ENCODE results near the gene GLIS2. TPM values are rescaled to one million over a fixed set of nuclear protein-coding genes. Genes with fewer than 3 reads are reported as not detected.

GLIS2 gene
- total and polyA plus RNA-seq, 2 of the 4 experiments (the other 2 are of a cell fraction) = 0.36 to 8.4 TPM

DNA sequence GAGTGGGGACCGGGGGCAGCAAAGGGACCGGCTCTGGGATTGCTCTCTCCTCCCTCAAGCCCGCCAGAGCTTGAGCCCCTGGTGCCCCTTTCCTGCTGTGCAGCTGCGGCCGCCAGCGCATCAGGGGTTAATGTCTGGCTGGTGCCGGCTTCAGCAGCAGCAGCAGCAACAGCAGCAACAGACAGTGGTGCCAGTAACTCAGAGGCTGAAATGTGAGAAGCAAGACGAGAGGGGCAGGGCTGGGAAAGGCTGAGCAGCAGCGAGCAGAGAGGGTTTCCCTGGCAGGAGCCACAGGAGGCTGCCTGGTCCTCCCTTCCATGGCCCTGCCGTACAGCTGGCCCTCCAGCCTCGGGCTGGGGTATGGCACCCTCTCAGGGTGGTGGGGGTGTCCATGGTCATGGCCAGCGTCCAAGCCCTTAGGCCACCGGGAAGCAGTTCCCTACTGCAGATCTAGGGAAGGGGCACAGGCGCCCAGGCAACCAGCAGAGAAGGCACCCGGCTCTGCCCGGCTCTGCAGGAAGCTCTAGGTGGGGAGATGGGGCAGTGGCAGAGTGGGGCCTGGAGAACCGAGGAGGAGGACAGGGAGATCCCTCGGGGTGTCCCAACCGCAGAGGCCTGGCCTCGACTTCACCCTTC is 21.9 kb upstream of the GLIS2 start:
- dilution Hi-C loops (cut with HindIII; ENCODE audit: low sequenced_read_pairs, unreplicated experiment) = no loop called here
- H3K4me1 ChIP-seq (ENCODE audit: control insufficient read depth, insufficient read depth, low read length) = peaks cover 29% of the 10 kb centered on the region
- peak overlapping the region; percentile 54; the same call in 1 of the 2 replicates for H4K5ac ChIP-seq (ENCODE audit: low read depth, low read length)
- peak overlapping the region; percentile 61 for H4K91ac ChIP-seq (ENCODE audit: insufficient read depth, low read depth, low read length)
- ChIA-PET POLR2A (ENCODE audit: unreplicated experiment) (interaction anchor here (0.6 kb wide), 1 partner anchor 82 kb away, joined by 3 read pairs; no protein-coding TSS in a partner anchor), CTCF (interaction anchor here (0.7 to 1.5 kb wide), 2 partner anchors 93 to 289 kb away, joined by 4 to 6 read pairs; no protein-coding TSS in a partner anchor)
- peak overlapping the region; percentile 84 for H3K14ac ChIP-seq (replicated peaks; ENCODE audit: low read depth, low read length)
- H2AK9ac ChIP-seq (replicated peaks; ENCODE audit: low read depth, low read length, poor library complexity) = peak overlapping the region; percentile 59
- peak overlapping the region; percentile 83 for H2BK120ac ChIP-seq (ENCODE audit: low read depth, low read length)
- DNase-seq (peak; percentile 82), ATAC-seq (ENCODE audit: low read depth) (peak; percentile 96)
- H3K27me3 ChIP-seq (ENCODE audit: control insufficient read depth, insufficient read depth, low read length) = no peaks in the 10 kb centered on the region
- no peaks in the 10 kb centered on the region for H3K9me3 ChIP-seq (ENCODE audit: control insufficient read depth, insufficient read depth, low read length)
- H4K20me1 ChIP-seq (ENCODE audit: insufficient read depth, low read length) = peaks cover 3% of the 10 kb centered on the region; the same call in 1 of the 2 replicates
- H4K8ac ChIP-seq (ENCODE audit: low read depth in 2 of 2, low read length in 2 of 2) = peak overlapping the region in 1 of 2 experiments; percentile 59; a peak in 1 of 4 replicates
- peak overlapping the region; percentile 89 for H3K4me2 ChIP-seq (ENCODE audit: low read depth, low read length)
- H2BK20ac ChIP-seq (ENCODE audit: low read depth, low read length) = peak overlapping the region; percentile 89
- H3K9ac ChIP-seq (ENCODE audit: low read depth, low read length) = peak overlapping the region; percentile 45
- peak overlapping the region; percentile 94 for H3K4ac ChIP-seq (ENCODE audit: low read depth, low read length)
- peak overlapping the region; percentile 7; the same call in 1 of the 2 replicates for H2AK5ac ChIP-seq (ENCODE audit: low read depth, low read length)
- 0 out of 2 replicates have a peak overlapping the region, but pooled peaks have one; percentile 59 for H3K23ac ChIP-seq (ENCODE audit: low read depth, low read length)
- no TSS peak for BruUV-seq (replicated peaks)
- whole genome bisulfite sequencing, 2 experiments (ENCODE audit: extremely low coverage in 2 of 2, insufficient read length in 1 of 2) = 0% methylated on average over 5 of the region's 20 CpGs; no CpG with 5 or more reads in 1 of the 2 experiments
- no peaks in the 10 kb centered on the region for H3K36me3 ChIP-seq (ENCODE audit: control insufficient read depth, insufficient read depth, low read length)
- H3K9me1 ChIP-seq (ENCODE audit: insufficient read depth, low read length) = peaks cover 9% of the 10 kb centered on the region; the same call in 1 of the 2 replicates
- intact Hi-C loops (cut with micrococcal nuclease) = no loop called here
- peak overlapping the region; percentile 36; the same call in 1 of the 2 replicates for H3K18ac ChIP-seq (ENCODE audit: low read depth, low read length)
- in situ Hi-C loops (cut with MboI; ENCODE audit: low sequenced_read_pairs) = no loop called here
- peak overlapping the region; percentile 57; the same call in 1 of the 3 replicates for H2BK15ac ChIP-seq (ENCODE audit: low read depth, low read length)
- H2BK5ac ChIP-seq (ENCODE audit: low read depth, low read length, poor library complexity, severe bottlenecking) = peak overlapping the region; percentile 73
- peak overlapping the region; percentile 87 for H2AFZ ChIP-seq (replicated peaks; ENCODE audit: low read length, poor library complexity)
- peaks cover 0 to 22% of the 10 kb centered on the region in 2 experiments; a peak in 2 of 4 replicates for H3K79me1 ChIP-seq (ENCODE audit: low read depth in 1 of 2, low read length in 2 of 2)
- H3K4me3 ChIP-seq (ENCODE audit: insufficient read depth, low read depth, low read length) = no peak overlapping the region
- 0 out of 2 replicates have a peak overlapping the region, but pooled peaks have one; percentile 15 for H3K56ac ChIP-seq (ENCODE audit: extremely low read depth, insufficient read depth, low read length)
- H3K27ac ChIP-seq (ENCODE audit: insufficient read depth, low read length) = peak overlapping the region; percentile 84
- no peak for TF ChIP-seq POLR2A (IDR thresholded peaks at IDR 0.05; ENCODE audit: low read depth, low read length)
- TF ChIP-seq FOS (IDR thresholded peaks at IDR 0.05; ENCODE audit: low read depth, low read length) = no peak
- TF ChIP-seq, protein P1, sequence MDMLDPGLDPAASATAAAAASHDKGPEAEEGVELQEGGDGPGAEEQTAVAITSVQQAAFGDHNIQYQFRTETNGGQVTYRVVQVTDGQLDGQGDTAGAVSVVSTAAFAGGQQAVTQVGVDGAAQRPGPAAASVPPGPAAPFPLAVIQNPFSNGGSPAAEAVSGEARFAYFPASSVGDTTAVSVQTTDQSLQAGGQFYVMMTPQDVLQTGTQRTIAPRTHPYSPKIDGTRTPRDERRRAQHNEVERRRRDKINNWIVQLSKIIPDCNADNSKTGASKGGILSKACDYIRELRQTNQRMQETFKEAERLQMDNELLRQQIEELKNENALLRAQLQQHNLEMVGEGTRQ (IDR thresholded peaks at IDR 0.05; ENCODE audit: low read depth, low read length) = no peak
- no peak for TF ChIP-seq RFX5 (IDR thresholded peaks at IDR 0.05; ENCODE audit: low read depth, low read length)
- no peak for TF ChIP-seq RCOR1 (IDR thresholded peaks at IDR 0.05; ENCODE audit: insufficient replicate concordance, low read length)
- TF ChIP-seq SMC3 (IDR thresholded peaks at IDR 0.05; ENCODE audit: low read depth, low read length) = peak; percentile 22; the same call in 1 of the 2 replicates
- TF ChIP-seq CHD1 (IDR thresholded peaks at IDR 0.05; ENCODE audit: low read depth, low read length) = no peak
- TF ChIP-seq, protein P2, sequence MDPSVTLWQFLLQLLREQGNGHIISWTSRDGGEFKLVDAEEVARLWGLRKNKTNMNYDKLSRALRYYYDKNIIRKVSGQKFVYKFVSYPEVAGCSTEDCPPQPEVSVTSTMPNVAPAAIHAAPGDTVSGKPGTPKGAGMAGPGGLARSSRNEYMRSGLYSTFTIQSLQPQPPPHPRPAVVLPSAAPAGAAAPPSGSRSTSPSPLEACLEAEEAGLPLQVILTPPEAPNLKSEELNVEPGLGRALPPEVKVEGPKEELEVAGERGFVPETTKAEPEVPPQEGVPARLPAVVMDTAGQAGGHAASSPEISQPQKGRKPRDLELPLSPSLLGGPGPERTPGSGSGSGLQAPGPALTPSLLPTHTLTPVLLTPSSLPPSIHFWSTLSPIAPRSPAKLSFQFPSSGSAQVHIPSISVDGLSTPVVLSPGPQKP (IDR thresholded peaks at IDR 0.05; ENCODE audit: borderline replicate concordance, low read depth, low read length) = no peak
- peak; percentile 35; the same call in 1 of the 2 replicates for TF ChIP-seq MAZ (IDR thresholded peaks at IDR 0.05; ENCODE audit: borderline replicate concordance, low read depth, low read length)
- peak; percentile 13; the same call in 1 of the 2 replicates for TF ChIP-seq RAD21 (IDR thresholded peaks at IDR 0.05; ENCODE audit: low read length)
- no peak for TF ChIP-seq CTCF (conservative IDR thresholded peaks at IDR 0.05; ENCODE audit: low read depth, low read length)
- TF ChIP-seq NFE2L2 (IDR thresholded peaks at IDR 0.05; ENCODE audit: low read depth, low read length) = no peak
- no peak for TF ChIP-seq MAFK (IDR thresholded peaks at IDR 0.05; ENCODE audit: low read depth, low read length)
- TF ChIP-seq CEBPB (IDR thresholded peaks at IDR 0.05; ENCODE audit: low read depth, low read length) = no peak

Data from IMR-90 (cell line).